ENCODE results near the gene NKD2. TPM values are rescaled to one million over a fixed set of nuclear protein-coding genes. Genes with fewer than 3 reads are reported as not detected.
"Not testable (repeated sequence)": the region's sequence is repeated elsewhere in the genome, so short reads cannot be mapped to it uniquely, and the experiment has no call there.

Gene NKD2
- total RNA-seq, 1 experiment from 2014 or later: 7.5 TPM

DNA sequence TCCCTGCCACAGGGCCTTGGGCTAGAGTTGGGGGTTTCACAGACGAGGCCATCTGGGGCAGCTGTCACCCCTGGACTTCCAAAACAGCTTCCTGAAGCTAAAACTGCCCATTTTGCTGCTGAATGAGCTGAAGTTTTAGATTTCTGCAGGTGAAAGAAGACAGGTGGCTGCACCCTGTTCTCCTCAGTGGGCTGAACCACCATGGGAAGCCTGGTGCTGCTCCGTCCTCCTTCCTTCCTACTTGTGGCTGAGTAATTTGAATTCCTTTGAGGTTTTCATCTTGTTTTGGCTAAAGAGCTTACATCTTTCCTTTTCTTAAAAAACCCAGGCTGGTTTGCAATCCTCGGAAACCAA lies 5.3 kb downstream of the NKD2 start:
- DNase-seq (ENCODE audit: low spot score): no peak

- DNase-seq (ENCODE audit: low spot score): no peak
These were observed 5.7 kb downstream of the NKD2 start for GRCh38 chr5:1014346-1014745.

- no peak for DNase-seq (ENCODE audit: low spot score)
These were observed 6.2 kb downstream of the NKD2 start for GRCh38 chr5:1014781-1015221.

GRCh38 chr5:1015507-1015906 lies 6.9 kb downstream of the NKD2 start:
- DNase-seq (ENCODE audit: low spot score): no peak

GRCh38 chr5:1016036-1016435 lies 7.4 kb downstream of the NKD2 start:
- DNase-seq (ENCODE audit: low spot score): no peak

DNA sequence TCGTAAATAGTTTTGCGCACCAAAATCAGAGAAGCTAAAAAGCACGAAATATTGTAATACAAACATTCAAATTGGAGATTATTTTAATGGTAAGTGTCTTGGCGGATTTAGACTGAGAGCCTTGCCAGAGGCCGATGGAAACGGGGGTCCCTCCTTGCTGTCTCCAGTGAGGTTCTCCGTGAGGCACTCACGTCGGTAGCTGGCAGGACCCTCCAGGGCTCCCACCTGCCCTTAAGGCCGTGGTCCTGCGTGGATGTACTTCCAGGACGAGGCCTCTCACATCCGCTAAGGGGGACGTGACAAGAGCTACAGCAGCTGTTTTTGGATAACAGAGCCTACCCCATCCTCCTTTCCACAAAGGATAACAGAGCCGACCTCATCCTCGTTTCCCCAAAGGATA lies 7.9 kb downstream of the NKD2 start:
- DNase-seq (ENCODE audit: low spot score): no peak

DNA sequence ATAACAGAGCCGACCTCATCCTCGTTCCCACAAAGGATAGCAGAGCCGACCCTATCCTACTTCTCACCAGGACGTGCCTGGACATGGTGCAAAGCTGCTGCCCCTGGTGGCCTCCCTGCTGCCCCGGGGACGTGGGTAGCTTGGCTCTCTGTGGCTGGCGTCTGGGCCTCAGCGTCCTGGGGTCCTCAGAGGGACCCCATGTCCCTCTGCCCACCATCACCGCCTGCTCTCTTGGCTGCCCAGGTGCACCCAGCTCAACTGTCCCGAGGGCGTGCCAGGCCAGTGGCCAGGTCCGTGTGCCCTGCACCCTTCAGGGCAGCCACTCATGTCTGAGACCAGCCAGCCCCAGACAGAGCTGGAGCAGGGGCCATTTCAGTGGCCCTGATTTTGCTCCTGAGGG lies 8.5 kb downstream of the NKD2 start:
- no peak for DNase-seq (ENCODE audit: low spot score)

DNA sequence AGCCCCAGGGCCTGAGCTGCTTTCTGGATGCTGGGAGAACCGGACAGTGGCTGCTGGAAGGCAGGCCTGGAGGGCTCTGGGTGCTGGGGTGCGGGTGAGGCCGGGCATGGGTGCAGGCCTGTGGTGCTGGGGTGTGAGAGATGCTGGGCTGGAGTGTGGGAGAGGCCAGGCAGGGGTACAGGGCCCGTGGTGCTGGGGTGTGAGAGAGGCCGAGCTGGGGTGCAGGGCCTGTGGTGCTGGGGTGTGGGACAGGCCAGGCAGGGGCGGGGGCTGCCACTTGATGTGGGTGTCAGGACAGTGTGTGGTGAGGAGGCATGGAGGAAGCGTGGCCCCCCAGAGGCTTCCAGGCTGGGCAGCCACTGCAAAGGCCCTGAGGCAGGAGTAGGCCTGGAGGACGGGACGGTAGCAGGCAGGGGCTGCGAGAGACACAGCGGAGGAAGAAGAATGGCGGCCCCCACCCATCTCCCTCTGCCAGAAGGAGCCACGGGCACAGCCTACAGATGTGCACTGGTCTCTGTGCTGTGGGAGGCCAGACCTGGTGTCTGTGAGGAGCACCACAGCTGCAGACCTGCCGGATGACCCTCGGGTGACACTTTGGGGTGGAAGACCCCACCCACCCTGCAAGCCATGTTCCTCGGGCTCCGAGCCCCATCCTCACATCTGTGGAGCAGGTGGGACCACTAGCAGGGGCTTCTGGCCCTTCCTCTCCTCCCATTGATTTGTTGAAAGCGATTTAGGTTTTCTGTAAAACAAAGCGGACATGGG lies 9.3 kb downstream of the NKD2 start:
- no peak for DNase-seq (ENCODE audit: low spot score)

DNA sequence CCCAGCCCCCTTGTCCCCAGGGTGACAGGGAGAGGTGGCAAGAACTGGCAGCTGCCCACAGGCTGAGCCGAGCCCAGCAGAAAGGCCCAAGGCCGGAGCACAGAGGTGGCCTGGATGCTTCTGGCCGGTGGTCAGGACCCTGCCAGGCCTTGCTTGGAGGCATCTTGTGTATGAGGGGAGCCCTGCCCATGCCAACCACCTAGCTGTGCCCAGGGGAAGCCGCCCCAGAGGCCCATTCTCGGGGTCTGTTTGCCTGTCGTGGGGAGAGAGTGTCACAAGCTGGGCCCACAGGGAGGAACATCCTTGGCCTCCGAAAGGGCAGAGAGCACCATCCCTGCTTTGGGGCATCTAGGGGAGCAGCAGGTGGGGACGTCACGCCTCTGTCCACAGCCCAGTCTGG lies 10.0 kb downstream of the NKD2 start:
- DNase-seq (ENCODE audit: low spot score): no peak

- no peak for DNase-seq (ENCODE audit: low spot score)
These were observed 10.7 kb downstream of the NKD2 start for GRCh38 chr5:1019001-1019905.

- DNase-seq (ENCODE audit: low spot score): no peak
These were observed 11.9 kb downstream of the NKD2 start for GRCh38 chr5:1020452-1020961.

- DNase-seq (ENCODE audit: low spot score): no peak
These were observed 12.8 kb downstream of the NKD2 start for GRCh38 chr5:1021136-1021968.

DNA sequence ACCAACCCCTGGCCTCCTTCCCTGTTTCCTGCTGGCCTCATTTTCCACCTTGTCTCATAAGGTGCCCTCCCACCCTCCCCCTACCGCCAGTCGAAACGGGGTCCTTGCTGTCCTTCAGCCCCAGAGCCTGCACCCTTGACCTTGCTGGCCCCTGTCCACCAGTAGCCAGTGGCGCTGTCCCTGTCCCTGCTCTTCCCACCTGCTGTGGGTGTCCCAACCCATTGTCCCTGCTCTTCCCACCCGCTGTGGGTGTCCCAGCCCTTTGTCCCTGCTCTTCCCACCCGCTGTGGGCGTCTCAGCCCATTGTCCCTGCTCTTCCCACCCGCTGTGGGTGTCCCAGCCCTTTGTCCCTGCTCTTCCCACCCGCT lies 13.4 kb downstream of the NKD2 start:
- not testable (repeated sequence) for DNase-seq (ENCODE audit: low spot score)

DNA sequence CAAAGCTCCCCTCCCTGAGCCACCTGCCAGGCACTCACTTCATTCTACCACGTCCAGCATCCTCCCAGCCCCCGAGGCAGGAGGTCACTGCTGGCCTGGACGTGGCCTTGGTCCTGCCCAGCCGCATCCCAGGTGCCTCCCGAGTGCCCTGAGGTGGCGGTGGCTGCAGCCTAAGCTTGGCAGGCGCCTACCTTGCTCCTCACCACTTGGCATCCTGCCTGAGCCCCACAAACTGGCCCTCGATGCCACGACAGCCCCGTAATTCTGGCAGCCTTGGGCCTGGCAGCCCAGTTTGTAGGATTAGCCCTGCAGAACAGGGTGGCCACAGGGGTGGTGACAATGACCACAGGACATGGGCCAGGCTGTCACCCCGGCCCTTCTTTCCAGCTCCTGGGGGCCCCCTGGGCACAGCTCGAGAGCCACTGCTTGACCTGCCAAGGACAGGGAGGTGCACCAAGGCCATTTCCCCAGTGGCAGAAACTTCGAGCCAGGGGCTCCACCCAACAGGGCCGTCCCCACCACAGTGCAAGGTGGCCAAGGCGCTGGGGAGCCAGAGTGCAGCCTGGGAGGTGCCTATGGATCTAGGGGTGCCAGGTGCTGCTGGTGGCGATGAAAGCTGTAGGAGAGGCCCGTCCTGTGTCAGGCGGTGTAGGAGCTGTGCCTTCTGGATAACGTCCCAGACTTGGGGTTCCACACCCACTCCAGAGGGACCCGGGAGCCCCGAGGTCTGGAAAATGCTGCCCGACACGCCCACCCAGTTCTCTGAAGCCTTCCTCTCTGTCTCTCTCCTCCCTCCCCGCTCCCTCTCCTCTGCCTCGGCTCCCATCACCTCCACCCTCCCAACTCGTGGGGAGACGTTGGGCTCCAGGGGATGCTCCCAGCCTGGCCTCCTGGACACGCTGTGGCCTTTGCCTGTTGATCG lies 18.4 kb downstream of the NKD2 start:
- no peak for DNase-seq (ENCODE audit: low spot score)

DNA sequence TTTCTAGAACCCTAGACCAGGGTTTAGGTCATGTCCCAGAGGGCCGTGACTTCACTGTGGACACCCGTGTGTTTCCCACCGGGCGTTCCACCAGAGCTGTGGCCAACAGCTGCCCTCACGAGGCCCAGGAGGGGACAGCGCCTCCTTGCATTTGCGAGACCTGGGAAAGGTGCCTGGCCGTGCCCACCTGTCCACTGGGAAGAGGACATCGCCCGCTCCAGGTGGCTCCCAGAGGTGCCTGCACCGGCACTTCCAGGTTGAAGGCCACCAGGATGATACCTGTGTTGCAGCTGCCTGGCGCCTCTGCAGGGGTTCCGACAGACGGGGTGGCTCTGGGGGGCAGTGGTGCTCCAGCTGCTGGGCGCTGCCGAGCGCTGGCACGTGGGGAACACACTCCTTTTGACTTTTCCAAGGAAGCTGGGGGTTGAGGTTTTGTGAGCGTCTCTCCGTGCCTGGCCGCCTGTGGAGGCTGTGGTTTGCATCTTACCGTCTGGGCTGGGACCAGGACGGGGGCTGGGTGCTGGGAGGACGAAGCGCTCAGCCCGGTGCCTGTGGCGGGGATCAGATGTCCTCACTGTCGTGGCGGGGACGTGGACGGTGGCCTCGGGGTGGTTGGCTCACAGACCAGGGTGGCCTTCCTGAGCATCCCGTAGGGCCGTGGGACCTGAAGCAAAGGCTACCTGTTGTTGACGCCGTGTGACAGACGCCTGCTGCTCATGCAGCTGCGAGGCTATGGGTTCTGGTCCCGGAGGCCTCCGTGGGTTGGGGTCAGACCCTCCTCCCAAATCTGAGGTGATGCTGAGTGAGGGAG lies 19.2 kb downstream of the NKD2 start:
- DNase-seq (ENCODE audit: low spot score): no peak

DNA sequence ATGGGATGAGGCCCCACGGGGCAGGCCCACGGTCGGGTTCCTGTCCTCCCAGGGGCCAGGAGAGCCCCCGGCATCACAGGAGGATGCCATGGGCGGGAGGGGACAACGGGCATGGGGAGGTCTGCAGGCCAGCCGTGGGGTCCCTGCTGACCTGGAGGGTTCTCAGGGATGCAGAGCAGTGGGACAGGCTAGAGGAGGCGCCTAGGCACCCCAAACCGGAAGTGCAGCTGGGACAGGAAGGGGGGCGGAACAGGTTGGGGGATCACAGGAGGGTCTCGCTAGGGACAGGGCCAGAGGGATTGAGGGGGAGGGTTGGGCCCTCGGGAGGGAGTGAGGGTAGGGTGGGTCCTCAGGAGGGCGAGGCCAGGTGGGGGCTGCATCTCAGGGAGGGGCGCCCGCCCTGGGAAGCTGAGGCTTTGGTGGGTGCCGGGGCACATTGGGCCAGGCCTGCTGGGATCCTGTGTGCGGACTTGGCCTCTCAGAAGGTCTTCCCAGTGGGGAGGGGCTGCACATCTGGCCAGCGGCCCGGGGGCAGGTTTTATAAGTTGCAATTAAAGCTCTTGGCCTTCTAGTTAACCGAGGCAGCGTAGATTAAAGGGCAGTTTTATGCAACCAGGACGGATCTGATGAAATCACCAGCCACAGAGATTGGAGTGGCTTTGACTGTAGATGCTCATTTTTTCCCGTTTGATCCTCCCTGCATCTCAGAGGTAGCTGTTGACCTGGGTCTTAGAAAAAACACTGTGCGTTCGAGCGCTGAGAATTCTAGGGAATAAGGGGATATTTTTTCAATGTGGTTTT lies 20.1 kb downstream of the NKD2 start:
- no peak for DNase-seq (ENCODE audit: low spot score)

- DNase-seq (ENCODE audit: low spot score): no peak
These were observed 20.8 kb downstream of the NKD2 start for GRCh38 chr5:1029282-1029944.

- DNase-seq (ENCODE audit: low spot score): no peak
These were observed 21.5 kb downstream of the NKD2 start for GRCh38 chr5:1029945-1030625.

All from HT-29 (cell line).